Activated gamma-delta T cell (primary cell): Measurements from ENCODE around the gene SLC25A51.
"Not testable (repeated sequence)": the region's sequence is repeated elsewhere in the genome, so short reads cannot be mapped to it uniquely, and the experiment has no call there.

Experiments used
- DNase-seq: peaks from one replicate; lab custom pipeline; 2025; lab: John Stamatoyannopoulos, UW

Gene SLC25A51

GRCh38 chr9:37919246-37919955 lies 15.5 kb upstream of the SLC25A51 start:
- no peak for DNase-seq

GRCh38 chr9:37918665-37919170 lies 14.8 kb upstream of the SLC25A51 start:
- no peak for DNase-seq

GRCh38 chr9:37917801-37918664 lies 14.1 kb upstream of the SLC25A51 start:
- no peak for DNase-seq

- DNase-seq, result no peak
Observed at GRCh38 chr9:37917313-37917731, 13.4 kb upstream of the SLC25A51 start.

- DNase-seq, result no peak
Observed at GRCh38 chr9:37916471-37917312, 12.8 kb upstream of the SLC25A51 start.

- DNase-seq, result no peak
Observed at GRCh38 chr9:37915911-37916470, 12.1 kb upstream of the SLC25A51 start.

GRCh38 chr9:37914701-37915358 lies 10.9 kb upstream of the SLC25A51 start:
- no peak for DNase-seq

GRCh38 chr9:37914154-37914551 lies 10.2 kb upstream of the SLC25A51 start:
- no peak for DNase-seq

- DNase-seq, result no peak
Observed at GRCh38 chr9:37913480-37914153, 9.7 kb upstream of the SLC25A51 start.

- no peak for DNase-seq
Observed at GRCh38 chr9:37911271-37911681, 7.3 kb upstream of the SLC25A51 start.

- DNase-seq, result no peak
Observed at GRCh38 chr9:37910271-37910670, 6.3 kb upstream of the SLC25A51 start.

GRCh38 chr9:37909836-37910235 lies 5.9 kb upstream of the SLC25A51 start:
- not testable (repeated sequence) for DNase-seq

GRCh38 chr9:37909326-37909725 lies 5.4 kb upstream of the SLC25A51 start:
- DNase-seq, result no peak

GRCh38 chr9:37908698-37909186 lies 4.8 kb upstream of the SLC25A51 start:
- DNase-seq, result no peak

GRCh38 chr9:37908283-37908682 lies 4.4 kb upstream of the SLC25A51 start:
- DNase-seq, result no peak

GRCh38 chr9:37906312-37907239 lies 2.6 kb upstream of the SLC25A51 start:
- DNase-seq, result no peak

- no peak for DNase-seq
Observed at GRCh38 chr9:37905776-37906175, 1.8 kb upstream of the SLC25A51 start.

- DNase-seq, result no peak
Observed at GRCh38 chr9:37905131-37905505, 1.2 kb upstream of the SLC25A51 start.

- DNase-seq, result no peak
Observed at GRCh38 chr9:37904445-37905130, 661 bp upstream of the SLC25A51 start.
